Measurements from ENCODE around the gene RAPGEF3.

The RAPGEF3 gene

DNA sequence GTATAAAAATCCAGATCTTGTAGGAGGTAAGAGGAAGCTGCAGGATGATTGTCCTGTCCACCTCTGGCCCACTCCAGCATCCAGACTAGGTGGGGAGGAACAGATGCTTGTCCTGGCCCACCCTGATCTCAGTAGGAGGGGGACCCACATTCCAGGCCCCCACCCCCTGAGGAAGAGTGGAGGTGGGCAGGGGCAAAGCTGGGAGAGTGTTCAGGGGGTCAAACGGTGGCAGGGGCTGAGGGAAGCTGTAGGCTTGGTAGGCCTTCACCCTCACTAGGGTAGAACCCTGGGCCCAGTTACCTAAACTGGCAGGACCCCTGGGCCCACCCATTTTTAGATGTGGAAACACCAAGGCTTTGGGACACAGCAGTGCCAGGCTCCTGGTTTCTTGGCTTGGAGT, 18.5 kb upstream of the RAPGEF3 start:
- no peak for DNase-seq (ENCODE audit: low read depth in 2 of 2)

DNA sequence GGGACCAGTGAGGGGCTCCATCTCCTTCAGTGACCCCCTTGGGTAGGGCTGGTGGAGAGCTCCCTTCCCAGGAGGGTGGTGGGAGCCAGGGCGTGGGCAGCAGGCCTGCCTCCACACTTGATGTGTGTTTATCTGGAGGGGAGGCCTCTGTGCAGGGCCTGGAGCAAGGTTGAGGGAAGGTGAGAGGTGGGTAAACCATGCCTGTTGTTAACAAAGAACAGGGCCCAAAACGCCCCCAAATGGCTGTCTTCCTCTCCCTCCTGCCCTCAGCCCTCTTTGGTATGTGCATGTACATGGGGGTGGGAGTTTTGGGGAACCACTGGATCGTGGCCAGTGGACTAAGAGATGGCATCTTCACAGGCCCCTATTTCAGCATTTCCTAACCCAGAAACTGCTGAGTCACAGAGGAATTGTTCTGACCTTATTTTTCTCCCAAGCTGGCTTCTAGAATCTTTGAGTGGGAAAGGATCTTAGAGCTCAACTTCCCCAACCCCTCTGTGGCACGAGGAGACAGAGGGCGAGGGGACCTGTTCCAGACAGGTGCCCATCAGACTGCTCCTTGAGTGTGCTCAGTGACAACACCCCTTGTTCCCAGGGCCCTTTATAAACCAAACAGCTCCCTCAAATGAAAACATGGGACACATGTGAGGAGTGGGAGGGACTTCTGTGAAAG, 17.9 kb upstream of the RAPGEF3 start:
- DNase-seq (ENCODE audit: low read depth in 2 of 2): no peak

DNA sequence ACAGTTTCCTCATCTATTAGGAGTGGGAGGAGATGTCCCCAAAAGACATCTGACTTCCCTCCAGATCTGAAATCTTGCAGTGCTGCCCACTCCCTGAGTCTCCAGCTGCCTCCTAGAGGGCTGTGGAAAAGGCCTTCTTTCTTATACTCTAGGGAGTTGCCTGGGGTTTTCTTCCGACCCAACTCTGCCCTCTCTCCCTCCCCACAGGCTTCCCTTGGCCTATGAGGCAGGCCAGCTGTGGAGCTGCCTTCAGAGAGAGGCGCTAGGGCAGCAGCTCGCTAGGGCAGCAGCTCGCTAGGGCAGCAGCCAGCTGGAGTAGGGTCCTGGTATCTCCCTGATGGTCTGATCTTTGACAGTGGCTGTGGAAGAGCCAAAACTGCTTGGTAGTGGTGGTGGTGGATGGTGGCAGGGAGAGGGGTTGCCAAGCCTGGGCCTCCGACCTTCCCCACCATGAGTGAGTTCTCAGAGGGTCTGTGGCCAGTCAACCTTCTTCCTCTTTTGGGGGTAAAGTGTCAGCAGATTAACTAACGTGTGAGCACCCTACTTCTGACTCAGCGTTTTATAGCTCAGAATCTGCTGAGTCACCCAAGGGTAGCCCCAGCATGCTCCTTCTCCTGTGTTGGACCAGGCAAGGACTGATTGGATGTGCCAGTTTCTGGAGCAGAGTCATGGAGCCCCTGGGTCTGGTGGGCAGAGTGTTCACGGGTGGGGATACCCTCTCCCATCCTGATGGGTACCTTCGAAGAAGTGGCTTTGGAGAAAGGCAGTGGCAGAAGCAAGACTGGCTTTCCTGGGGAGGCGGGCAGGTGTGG, 16.6 kb upstream of the RAPGEF3 start:
- no peak for DNase-seq (ENCODE audit: low read depth in 2 of 2)

DNA sequence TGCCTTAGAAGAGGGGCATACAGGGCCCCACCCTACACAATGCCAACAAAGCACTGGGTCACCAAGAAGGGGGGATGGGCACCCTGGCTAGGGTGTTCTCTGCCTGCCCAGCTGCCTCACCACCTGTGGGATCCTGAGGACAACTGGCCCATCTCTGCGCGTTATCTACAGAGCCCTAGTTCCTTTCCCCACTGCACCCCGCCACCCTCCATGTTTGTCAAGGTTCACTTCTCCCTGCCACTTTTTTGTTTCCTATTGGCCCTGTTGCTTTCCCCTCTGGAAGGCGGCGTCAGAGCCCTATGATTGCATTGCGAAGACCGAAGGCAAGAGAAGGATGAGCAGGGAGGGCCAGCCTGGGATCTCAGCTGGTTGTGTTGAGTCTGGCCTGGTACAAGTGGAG, 16.0 kb upstream of the RAPGEF3 start:
- no peak for DNase-seq (ENCODE audit: low read depth in 2 of 2)

DNA sequence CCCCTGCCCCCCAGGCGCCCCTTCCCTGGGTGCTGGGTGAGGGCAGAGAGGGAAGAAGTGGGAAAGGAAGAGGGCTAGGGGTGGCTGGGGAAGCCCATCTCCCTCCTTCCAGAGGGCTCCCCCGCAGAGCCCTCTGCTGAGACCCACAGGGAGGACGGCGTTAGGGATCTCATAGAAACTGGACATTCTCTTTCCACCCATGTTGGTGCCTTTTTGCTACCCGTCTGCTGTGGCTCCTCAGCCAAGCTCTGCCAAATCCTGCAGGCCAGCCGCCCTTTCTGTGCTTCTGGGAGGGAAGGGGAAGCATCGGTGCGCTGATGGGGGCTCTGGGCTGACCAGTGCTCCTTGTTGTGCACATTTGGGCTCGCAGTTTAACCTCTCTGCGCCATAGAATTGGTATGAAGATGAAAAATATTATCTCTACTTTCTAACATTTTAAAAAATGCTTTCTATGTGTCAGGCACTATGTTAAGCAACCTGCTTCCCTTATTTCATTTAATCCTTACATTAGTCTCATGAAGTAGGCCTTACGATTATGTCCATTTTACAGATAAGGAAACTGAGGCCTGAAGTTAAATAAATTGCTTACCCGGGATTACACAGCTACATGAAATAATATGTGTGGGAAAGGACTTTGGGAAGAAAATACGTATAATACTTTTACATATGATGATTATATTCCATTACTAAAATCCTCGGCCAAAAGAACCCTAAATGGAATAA, 15.3 kb upstream of the RAPGEF3 start:
- DNase-seq (ENCODE audit: low read depth in 2 of 2): no peak

DNA sequence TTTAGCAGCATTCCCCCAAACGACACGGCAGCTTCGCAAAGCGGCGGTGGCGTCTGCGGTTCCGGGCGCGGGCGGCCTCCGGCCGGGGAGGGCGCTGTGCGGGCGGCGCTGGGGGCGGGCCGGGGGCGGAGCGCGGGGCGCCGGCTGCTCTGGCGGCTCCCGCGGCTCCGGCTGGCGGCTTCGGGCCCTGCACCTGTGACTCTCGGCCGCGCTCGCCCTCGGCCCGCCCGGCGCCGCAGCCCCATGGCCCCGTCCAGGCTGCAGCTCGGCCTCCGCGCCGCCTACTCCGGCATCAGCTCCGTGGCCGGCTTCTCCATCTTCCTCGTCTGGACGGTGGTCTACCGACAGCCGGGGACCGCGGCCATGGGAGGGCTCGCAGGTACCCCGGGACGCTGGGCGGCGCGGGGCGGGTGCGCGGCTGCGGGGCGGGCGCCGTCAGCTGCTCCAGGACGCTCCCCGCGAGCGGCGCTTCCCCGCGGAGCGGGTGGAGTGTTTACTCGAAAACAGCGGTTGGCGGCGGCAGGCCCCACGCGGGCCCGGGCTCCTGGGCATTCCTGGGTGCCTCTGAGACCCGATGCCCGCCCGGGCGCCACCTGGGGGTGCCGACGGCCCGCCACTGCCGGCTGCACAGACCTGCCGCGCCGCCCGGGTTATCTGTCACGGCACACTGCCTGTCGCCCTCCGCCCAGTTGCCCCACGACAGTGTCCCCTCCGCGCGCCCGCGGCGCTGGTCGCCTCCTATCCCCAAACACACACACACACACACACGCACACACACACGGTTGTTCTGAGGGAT, 14.6 kb upstream of the RAPGEF3 start, which contains the start of gene SLC48A1:
Gene SLC48A1 (plus strand): TSS at position 177 of the 796 bp plus-strand sequence. CDS start 67 bp downstream, at position 244.
- DNase-seq (ENCODE audit: low read depth in 2 of 2): peak; percentile 49 to 61

DNA sequence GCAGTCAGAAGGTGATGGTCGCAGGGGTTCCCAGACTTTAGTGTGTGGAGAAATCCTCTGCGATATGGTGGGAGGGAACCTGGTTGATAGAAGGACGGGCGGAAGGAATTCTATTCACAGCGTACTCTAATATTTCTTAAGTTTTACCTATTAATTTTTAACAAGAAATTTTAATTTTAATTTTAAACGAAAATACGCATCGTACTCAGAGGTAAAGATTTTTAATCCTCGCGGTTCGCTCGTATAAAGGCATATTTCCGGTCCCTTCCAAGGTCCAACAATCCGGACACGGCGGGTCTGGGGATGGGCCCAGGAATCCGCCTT, 14.0 kb upstream of the RAPGEF3 start:
- DNase-seq (ENCODE audit: low read depth in 2 of 2): no peak

DNA sequence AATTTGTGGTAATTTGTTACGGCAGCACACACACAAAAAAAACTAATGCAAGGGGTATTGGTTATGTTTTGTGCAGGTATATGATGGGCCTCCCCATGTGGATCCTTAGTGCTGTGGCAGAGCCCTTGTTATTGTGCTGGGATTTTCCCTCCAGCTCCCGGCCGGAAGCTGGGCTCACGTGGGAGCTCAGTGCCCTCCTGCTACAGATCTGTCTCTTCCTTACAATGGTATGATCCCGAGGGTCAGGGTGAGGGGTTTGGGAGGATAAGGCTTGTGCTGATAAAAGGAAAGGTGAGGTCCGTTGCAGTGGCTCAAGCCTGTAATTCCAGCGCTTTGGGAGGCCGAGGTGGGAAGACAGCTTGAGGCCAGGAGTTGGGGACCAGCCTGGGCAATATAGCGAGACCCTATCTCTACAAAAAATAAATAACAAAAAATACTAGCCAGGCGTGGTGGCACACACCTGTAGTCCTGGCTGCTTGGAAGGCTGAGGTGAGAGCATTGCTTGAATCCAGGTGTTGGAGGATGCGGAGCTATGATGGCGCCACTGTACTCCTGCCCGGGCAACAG, 13.5 kb upstream of the RAPGEF3 start:
- DNase-seq (ENCODE audit: low read depth in 2 of 2): no peak

DNA sequence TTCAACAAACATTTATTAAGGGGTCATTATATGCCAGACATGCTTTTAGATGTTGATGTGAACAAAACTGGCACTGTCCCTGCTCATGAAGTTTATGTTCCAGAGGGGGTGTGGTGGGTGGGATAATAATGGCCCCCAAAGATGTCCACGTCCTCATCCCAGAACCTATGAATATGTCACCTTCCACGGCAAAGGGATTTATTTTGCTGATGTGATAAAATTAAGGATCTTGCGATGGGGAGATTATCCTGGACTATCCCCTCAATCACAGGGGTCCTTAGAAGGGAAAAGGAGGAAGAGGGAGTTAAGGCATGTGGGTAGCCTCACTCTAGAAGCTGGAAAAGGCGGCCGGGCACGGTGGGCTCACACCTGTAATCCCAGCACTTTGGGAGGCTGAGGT, 12.6 kb upstream of the RAPGEF3 start:
- no peak for DNase-seq (ENCODE audit: low read depth in 2 of 2)

DNA sequence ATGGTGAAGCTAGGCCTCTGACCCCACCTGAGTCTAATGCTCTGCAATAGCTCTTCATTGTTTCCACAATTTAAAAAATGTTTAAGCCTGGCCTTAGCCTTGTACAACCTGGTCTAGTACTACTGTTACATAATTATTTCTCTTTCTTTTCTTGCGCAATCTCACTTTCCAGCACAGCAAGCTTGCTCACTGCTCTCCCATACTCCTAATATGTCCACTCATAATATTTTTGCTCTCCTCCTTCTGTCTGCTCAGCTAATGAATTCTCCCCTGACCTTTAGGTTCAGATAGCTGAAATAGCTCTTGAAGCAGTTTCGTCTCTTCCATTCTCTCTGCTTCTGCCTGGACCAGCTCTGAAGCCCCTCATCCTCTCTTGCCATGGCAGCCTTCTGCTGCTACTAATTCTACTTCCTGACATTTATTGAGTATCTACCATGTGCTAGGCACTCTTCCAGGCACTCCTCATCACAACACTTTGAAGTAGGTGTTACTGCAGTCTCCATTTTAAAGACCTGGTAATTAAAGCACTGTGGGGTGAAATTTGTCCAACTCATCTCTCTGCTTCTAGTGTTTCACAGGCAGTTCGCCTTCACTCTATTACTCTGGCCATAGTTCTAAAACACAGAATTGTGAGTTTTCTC, 11.5 kb upstream of the RAPGEF3 start:
- DNase-seq (ENCODE audit: low read depth in 2 of 2): no peak

DNA sequence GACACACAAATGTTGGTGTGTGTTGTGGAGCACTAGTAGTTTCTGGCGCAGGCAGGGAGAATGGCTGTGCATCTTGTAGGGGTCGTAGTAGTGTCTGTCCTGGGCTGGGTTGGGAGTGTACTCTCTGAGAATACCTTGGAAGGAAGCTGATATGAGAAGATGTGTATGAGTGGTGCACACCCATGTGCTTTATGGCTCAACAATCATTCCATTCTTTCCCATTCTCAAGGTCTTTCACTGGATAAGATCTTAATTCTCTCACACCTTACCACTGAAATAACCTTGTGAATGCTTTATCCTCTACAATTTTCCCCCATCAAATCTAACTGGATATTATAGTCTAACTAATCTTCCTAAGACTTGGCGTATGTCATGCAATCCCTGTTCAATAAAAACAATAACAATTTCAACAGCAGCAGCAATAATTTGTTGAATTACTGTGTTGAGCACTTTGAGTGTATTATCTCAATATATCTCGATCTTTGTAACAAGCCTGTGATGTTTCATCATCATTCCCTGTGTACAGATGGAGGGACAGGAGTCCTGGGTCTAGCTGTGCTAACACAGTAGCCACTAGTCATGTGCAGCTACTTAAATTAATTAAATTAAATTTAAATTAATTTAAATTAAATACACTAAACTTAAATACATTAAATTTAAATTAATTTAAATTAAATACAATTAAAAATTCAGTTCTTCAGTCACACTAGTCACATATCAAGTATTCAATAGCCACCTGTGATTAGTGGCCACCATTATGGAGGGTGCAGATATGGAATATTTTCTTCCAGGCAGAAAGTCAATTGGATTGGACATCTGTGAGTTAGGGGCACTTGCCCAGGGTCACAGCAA, 10.8 kb upstream of the RAPGEF3 start:
- DNase-seq (ENCODE audit: low read depth in 2 of 2): no peak

DNA sequence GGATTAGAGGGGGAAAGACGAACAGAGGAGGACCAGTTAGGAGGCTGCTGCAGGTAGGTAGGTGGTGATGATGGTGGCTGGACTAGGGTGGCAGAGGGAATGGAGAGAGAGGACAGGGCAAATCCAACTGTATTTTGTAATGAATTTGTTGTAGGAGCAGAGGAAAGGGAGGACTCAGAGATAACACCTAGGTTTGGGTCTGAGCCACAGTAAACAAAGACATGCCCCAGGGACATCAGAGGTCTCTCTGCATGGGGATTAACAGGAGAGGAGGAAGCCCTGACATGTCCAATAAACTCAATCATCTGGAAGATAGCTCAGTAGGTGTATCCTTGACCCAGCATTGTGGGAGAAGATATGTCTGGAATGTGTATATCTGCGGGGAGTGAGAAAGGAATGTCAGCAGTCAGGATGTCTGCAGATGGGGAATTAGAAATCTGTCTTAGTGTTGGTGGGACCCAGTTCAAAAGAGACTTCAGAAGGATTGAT, 9.7 kb upstream of the RAPGEF3 start:
- DNase-seq (ENCODE audit: low read depth in 2 of 2): no peak

DNA sequence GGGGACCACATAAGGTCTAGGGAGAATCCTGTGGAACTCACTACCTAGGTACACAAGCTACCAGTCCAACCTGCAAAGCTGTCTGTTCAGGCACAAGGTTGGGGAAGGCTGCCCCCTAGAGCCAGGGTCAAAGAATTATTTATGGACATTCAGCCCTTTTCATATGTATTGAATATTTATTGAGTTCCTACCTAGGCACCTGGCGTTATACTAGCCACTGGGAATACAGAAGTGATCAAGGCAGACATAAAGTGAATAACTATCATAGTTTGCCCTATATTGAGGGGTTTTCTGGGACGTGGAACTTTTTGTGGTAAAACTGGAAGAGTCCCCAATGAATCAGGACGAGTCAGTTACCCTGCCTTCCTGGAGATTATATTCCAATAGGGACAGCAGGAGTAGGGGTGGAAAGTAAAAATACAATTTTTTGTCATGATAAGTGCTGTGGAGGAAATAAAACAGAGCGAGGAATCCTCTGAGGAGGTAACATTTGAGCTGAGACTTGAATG, 8.6 kb upstream of the RAPGEF3 start:
- peak; percentile 60 to 69 for DNase-seq (ENCODE audit: low read depth in 2 of 2)

DNA sequence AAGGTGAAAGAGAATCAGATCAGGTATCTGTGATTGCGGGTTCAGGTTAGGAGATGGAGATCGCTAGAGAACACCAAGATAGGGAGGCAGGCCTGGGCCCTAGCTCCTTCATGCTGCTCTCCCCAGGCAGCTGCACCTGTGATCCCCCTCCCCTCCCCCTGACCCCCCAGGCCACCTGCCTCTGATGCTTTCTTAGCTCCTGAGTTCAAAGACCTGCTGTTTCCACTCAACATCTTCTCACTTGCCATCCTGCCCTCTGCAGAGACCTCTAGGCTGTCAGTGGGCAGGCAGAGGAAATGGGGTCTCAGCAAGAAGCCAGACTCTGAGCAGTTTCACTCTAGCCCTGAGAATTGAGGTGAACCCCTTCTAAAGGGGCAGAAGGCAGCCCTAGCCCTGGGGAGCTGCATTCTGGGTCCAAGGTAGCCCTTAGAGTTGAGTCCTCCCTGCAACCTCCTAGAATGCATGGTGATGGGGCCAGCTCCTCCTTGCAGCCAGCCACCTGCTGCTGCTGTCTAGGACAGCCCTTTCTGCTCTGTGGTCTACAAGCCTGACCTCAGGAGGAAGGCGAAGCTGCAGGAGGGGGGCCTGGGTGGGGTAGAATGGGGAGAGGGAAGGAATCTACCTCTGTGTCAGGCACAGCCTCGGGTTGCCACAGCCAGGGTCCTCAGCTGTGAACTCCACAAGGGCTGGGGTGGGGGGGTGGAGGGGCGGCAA, 8.0 kb upstream of the RAPGEF3 start:
- DNase-seq (ENCODE audit: low read depth in 2 of 2): no peak

DNA sequence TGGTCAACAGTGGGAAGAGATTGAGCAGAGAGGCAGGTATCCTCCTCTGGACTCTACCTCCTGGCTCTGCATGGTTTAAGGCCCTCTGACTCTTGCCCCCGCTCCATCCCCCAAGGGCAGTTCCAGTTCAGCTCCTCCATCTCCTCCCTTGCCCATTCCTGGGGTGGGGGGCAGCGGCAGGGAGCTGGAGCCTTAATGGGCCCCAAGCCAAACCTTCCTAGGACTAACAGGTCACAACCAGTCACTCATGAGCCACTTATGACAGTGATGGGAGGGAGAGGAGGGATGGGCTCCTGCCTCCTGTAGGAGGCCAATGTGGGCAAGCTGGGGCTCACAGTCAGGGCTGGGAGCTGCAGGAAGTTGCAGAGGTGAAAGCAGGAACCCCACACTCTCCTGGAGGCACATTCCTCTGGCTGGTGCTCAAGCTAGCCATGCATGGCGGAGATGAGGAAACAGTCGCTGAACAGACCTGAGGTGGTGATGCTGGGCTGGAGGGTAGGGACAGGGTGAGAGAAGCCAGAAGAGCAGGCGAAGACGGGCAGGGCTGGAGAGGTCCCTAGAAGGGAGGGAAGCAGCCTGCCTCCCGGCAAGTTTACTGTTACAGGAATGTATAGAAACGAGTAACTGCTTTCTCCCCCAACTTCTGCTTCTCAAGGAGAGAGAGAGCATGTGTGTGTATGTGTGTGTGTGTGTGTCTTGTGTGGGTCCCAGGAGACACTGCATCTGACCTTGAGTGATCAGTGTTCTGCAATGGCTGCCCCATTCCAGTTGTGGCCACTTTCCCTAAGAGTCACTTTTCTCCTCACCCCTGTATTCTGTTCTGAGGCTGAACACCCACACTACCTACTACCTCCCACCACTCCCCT, 5.0 kb upstream of the RAPGEF3 start:
- DNase-seq (ENCODE audit: low read depth in 2 of 2): no peak

DNA sequence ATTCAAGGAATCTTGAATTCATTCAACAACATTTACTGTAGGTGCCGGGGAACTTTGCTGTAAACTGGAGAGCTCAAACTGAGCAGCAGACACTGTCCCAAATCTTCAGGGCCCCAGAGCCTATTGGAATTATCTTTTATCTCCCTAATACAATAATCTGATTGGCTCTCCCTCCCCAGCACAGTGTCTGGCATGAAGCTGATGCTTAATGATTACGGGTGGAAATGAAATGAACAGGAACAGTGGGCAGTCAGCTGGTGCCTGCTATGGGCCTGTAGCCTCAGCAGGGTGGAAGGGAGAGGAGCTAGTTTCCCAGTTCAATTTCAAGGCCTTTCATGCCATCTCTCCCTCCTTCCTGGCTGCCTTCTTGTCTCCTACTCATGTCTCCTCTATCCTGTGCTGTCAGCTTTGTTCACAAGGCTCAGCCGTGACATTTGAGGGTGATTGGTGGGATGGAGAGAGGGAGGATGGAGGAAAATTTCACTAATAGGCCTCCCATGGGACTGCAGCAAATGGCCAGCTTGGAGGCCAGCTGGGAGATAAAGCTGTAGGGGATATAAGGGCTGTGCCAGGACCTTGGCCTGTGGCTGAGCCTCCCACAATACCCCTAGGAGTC, 4.3 kb upstream of the RAPGEF3 start:
- no peak for DNase-seq (ENCODE audit: low read depth in 2 of 2)

DNA sequence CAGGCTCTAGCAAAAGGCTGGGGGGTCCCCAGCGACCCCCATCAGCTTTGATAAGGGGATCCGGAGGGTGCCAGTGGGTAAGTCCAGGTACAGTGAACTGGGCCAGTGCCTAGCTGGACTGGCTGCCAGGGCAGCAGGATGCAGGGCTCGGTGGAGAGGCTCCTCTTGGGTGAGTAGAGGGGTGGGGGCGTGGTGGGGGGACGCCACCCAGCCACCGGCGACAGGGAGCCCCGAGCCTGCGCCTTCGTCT, 171 bp downstream of the RAPGEF3 start:
- DNase-seq (ENCODE audit: low read depth in 2 of 2): no peak
